Parathyroid adenoma (tissue), 2 donors: ENCODE measurements around the gene FGF4.

Experiments
- H2AFZ ChIP-seq: fragments of 300-600 bp; sonication (generic); one replicate; pipeline ENCODE4 v1.7.0; 2017; ENCODE audit warnings: antibody characterized with exemption, mild to moderate bottlenecking
- H3K27ac ChIP-seq: fragments of 300-600 bp; sonication (generic); one replicate; pipeline ENCODE4 v1.7.0; 2017
- H3K27me3 ChIP-seq: fragments of 300-600 bp; sonication (generic); one replicate; pipeline ENCODE4 v1.7.0; 2017; ENCODE audit warnings: low read length; ENCODE audit not compliant: control insufficient read depth, insufficient read depth
- H3K36me3 ChIP-seq: fragments of 300-600 bp; sonication (generic); one replicate; pipeline ENCODE4 v1.7.0; 2017; ENCODE audit warnings: low read length; ENCODE audit not compliant: control insufficient read depth, insufficient read depth
- H3K4me1 ChIP-seq: fragments of 300-600 bp; sonication (generic); one replicate; pipeline ENCODE4 v1.7.0; 2017; ENCODE audit warnings: control low read depth
- H3K4me2 ChIP-seq: fragments of 300-600 bp; sonication (generic); one replicate; pipeline ENCODE4 v1.7.0; 2017; ENCODE audit warnings: low read length
- H3K4me3 ChIP-seq: fragments of 300-600 bp; sonication (generic); one replicate; pipeline ENCODE4 v1.7.0; 2017; ENCODE audit warnings: low read depth, low read length
- H3K79me2 ChIP-seq: fragments of 300-600 bp; sonication (generic); one replicate; pipeline ENCODE4 v1.7.0; 2017; ENCODE audit warnings: control low read depth
- H3K9ac ChIP-seq: fragments of 300-600 bp; sonication (generic); one replicate; pipeline ENCODE4 v1.7.0; 2017; ENCODE audit warnings: mild to moderate bottlenecking
- H3K9me3 ChIP-seq: fragments of 300-600 bp; sonication (generic); one replicate; pipeline ENCODE4 v1.7.0; 2017; ENCODE audit warnings: low read length; ENCODE audit not compliant: control insufficient read depth
- TF ChIP-seq, protein P1 (sequence below): fragments of 300-600 bp; sonication (generic); IDR thresholded peaks from one replicate; pipeline ENCODE4 v1.7.0; 2017; ENCODE audit warnings: antibody characterized with exemption, mild to moderate bottlenecking
- donor health status: primary hyperparathyroidism.

FGF4 gene

DNA sequence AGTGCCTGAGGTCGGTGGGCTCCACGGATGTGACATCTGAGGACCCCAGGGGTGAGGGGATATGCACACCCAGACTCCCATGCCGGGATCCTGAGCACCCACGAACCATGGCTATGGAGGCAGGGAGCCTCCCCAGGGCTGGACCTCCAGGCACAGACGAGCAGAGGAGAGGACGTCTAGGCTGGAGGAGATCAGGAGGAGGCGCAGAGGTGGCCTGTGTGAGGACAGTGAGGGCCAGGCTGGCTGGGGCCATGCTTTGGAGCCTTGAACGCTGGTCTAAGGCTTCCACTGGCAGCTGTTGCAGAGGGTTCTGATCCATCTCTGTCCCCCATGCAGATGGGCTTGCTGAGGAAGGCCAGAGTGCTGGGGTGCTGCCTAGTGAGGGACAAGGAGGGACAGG is 29.0 kb downstream of the FGF4 start:
- no peaks in the 10 kb centered on the region for H3K79me2 ChIP-seq
- H3K27me3 ChIP-seq = no peaks in the 10 kb centered on the region
- H2AFZ ChIP-seq = no peak overlapping the region
- H3K4me2 ChIP-seq = no peak overlapping the region
- H3K27ac ChIP-seq = no peak overlapping the region
- TF ChIP-seq, protein P1, sequence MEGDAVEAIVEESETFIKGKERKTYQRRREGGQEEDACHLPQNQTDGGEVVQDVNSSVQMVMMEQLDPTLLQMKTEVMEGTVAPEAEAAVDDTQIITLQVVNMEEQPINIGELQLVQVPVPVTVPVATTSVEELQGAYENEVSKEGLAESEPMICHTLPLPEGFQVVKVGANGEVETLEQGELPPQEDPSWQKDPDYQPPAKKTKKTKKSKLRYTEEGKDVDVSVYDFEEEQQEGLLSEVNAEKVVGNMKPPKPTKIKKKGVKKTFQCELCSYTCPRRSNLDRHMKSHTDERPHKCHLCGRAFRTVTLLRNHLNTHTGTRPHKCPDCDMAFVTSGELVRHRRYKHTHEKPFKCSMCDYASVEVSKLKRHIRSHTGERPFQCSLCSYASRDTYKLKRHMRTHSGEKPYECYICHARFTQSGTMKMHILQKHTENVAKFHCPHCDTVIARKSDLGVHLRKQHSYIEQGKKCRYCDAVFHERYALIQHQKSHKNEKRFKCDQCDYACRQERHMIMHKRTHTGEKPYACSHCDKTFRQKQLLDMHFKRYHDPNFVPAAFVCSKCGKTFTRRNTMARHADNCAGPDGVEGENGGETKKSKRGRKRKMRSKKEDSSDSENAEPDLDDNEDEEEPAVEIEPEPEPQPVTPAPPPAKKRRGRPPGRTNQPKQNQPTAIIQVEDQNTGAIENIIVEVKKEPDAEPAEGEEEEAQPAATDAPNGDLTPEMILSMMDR = no peak
- H3K4me1 ChIP-seq = no peaks in the 10 kb centered on the region
- no peaks in the 10 kb centered on the region for H3K36me3 ChIP-seq
- H3K4me3 ChIP-seq = no peak overlapping the region
- H3K9me3 ChIP-seq = no peaks in the 10 kb centered on the region
- no peak overlapping the region for H3K9ac ChIP-seq

DNA sequence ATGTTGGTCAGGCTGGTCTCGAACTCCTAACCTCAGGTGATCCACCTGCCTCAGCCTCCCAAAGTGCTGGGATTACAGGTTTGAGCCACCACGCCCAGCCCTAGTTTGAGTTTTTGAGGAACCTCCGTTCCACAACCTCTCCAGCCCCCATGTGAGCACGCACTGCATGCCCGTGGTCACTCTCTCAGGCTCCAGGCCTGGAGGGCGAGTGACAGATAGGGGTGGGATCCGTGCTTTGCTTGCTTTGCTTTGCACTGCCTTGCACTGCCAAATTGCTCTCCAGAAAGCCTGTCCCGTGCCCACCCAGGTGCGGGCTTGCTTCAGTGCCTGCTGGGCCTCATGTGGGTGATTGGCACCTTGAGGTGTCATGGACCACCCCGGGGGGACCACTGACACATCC is 29.9 kb downstream of the FGF4 start:
- no peak overlapping the region for H3K4me2 ChIP-seq
- H3K4me1 ChIP-seq = no peaks in the 10 kb centered on the region
- no peak overlapping the region for H3K4me3 ChIP-seq
- no peak overlapping the region for H3K27ac ChIP-seq
- no peaks in the 10 kb centered on the region for H3K79me2 ChIP-seq
- H3K9me3 ChIP-seq = no peaks in the 10 kb centered on the region
- H2AFZ ChIP-seq = no peak overlapping the region
- TF ChIP-seq, protein P1 = no peak
- H3K27me3 ChIP-seq = no peaks in the 10 kb centered on the region
- H3K36me3 ChIP-seq = no peaks in the 10 kb centered on the region
- no peak overlapping the region for H3K9ac ChIP-seq

DNA sequence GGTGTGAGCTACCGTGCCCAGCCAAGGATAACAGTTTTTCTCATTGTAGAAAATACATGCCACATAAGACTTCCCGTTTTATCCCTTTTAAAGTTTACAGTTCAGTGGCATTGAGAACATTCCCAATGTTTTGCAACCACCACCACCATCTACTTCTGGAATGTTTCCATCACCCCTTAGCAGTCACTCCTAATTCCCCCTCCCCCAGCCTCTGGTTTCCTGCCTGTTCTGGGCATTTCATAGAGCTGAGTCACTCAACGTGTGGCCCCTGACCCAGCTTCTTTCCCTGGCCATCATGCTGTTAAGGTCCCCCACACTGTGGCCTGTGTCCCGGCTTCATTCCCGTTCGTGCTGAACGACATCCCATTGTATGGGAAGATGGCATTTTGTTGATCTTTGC is 30.7 kb downstream of the FGF4 start:
- TF ChIP-seq, protein P1 = no peak
- H3K36me3 ChIP-seq = no peaks in the 10 kb centered on the region
- H3K79me2 ChIP-seq = no peaks in the 10 kb centered on the region
- H3K4me1 ChIP-seq = no peaks in the 10 kb centered on the region
- no peak overlapping the region for H3K4me3 ChIP-seq
- no peaks in the 10 kb centered on the region for H3K27me3 ChIP-seq
- H3K9me3 ChIP-seq = no peaks in the 10 kb centered on the region
- H2AFZ ChIP-seq = no peak overlapping the region
- no peak overlapping the region for H3K9ac ChIP-seq
- no peak overlapping the region for H3K27ac ChIP-seq
- no peak overlapping the region for H3K4me2 ChIP-seq

DNA sequence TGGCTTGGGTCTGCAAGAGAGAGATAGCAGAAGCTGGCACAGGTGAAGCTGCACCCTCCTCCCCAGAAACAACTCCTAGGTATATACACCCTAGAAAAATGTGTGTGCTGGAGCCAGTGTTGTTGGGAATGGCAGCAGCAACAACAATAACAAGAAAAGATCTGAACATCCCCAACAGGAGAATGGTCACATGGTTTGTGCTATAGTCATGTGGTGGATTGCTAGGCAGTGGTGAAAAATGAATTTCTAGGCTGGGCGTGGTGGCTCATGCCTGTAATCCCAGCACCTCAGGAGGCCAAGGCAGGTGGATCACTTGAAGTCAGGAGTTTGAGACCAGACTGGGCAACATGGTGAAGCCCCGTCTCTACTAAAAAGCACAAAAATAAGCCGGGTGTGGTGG is 40.3 kb downstream of the FGF4 start:
- Histone ChIP-seq H3K27ac (no peak overlapping the region), H3K27me3 (no peaks in the 10 kb centered on the region), H3K9ac (no peak overlapping the region), H3K4me1 (no peaks in the 10 kb centered on the region), H3K4me3 (no peak overlapping the region), H2AFZ (no peak overlapping the region), H3K9me3 (no peaks in the 10 kb centered on the region), H3K4me2 (no peak overlapping the region), H3K36me3 (no peaks in the 10 kb centered on the region), H3K79me2 (no peaks in the 10 kb centered on the region)
- TF ChIP-seq, protein P1 = no peak

DNA sequence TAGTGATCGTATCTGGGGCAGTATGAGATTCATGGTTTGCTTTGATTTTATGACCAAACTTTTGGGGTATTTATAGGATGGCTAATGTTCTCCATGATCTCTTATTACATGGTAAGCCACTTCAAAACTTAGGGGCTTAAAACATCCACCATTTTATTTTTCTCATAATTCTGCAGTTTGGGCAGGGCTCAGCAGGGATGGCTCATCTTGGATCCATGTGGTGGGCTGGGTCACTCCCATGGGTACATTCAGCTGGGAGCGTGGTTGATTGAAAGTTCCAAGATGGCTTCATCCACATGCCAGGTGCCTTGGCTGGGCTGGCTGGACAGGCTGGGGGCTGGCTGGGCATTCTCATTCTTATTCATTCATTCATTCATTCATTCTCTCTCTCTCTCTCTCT is 40.8 kb downstream of the FGF4 start:
- H3K4me2 ChIP-seq = no peak overlapping the region
- H3K27me3 ChIP-seq = no peaks in the 10 kb centered on the region
- no peaks in the 10 kb centered on the region for H3K36me3 ChIP-seq
- no peak overlapping the region for H2AFZ ChIP-seq
- no peak overlapping the region for H3K4me3 ChIP-seq
- H3K9me3 ChIP-seq = no peaks in the 10 kb centered on the region
- no peaks in the 10 kb centered on the region for H3K4me1 ChIP-seq
- H3K27ac ChIP-seq = no peak overlapping the region
- TF ChIP-seq, protein P1 = no peak
- H3K79me2 ChIP-seq = no peaks in the 10 kb centered on the region
- H3K9ac ChIP-seq = no peak overlapping the region
